Breast epithelium (tissue), 4 donors: ENCODE measurements around the gene USP8. TPM values are rescaled to one million over a fixed set of nuclear protein-coding genes. Genes with fewer than 3 reads are reported as not detected.

Experiments used
- DNase-seq, 2 donors: peaks; one replicate each; pipeline ENCODE4 v3.0.0-alpha.2; 2019; ENCODE audit warnings: low spot score in 2 of 2
- H3K27ac ChIP-seq, 2 donors: fragments of 200-600 bp; sonication (generic) in 1 of 2; one replicate each; pipeline ENCODE4 v1.5.1; 2016 to 2019; ENCODE audit warnings: mild to moderate bottlenecking in 1 of 2
- H3K27me3 ChIP-seq, 2 donors: fragments of 200-600 bp; sonication (generic) in 1 of 2; one replicate each; pipeline versions ENCODE4 v1.5.1 to v1.6.0; 2017 to 2019; ENCODE audit warnings: control low read depth in 1 of 2, mild to moderate bottlenecking in 1 of 2
- H3K36me3 ChIP-seq: fragments of 200-600 bp; one replicate; pipeline ENCODE4 v1.5.1; 2019
- H3K4me1 ChIP-seq, 2 donors: fragments of 200-600 bp; sonication (generic); one replicate each; pipeline ENCODE4 v1.5.1; 2016 to 2019; ENCODE audit warnings: control low read depth in 1 of 2
- H3K4me3 ChIP-seq, 3 donors: fragments of 200-600 bp; sonication (generic); 1 replicate in 2 of 3; 2 replicates in 1 of 3; pipeline ENCODE4 v1.5.1; 2016 to 2019; ENCODE audit warnings: mild to moderate bottlenecking in 3 of 3, moderate library complexity in 2 of 3
- H3K9me3 ChIP-seq, 2 donors: fragments of 200-600 bp; sonication (generic) in 1 of 2; one replicate each; pipeline ENCODE4 v1.5.1; 2016 to 2019; ENCODE audit warnings: control low read depth in 1 of 2
- CTCF ChIP-seq, 3 donors: fragments of 450-650 bp; IDR thresholded peaks; one replicate each; pipeline ENCODE4 v1.5.1; 2016 to 2017; ENCODE audit warnings: antibody characterized with exemption in 3 of 3, mild to moderate bottlenecking in 3 of 3, moderate library complexity in 3 of 3
- POLR2A ChIP-seq: fragments of 450-650 bp; IDR thresholded peaks from one replicate; pipeline ENCODE4 v1.6.1; 2016; ENCODE audit warnings: antibody characterized with exemption, mild to moderate bottlenecking, moderate library complexity
- POLR2AphosphoS5 ChIP-seq, 3 donors: sonication (generic); formaldehyde crosslinking; IDR thresholded peaks; one replicate each; pipeline ENCODE4 v1.6.1; 2017; ENCODE audit warnings: antibody characterized with exemption in 3 of 3
- intact Hi-C: fragments of 100-400 bp; cut with DNase I; formaldehyde crosslinking; loops from one replicate; pipeline ENCODE4 v1.15.1; 2023; ENCODE audit warnings: low total_unique reads
- total RNA-seq, 3 donors: library from RNA; depleted of rRNA; stranded (reverse); fragments of >200 nt; gene quantifications; one replicate each; pipeline ENCODE4 v1.1.0, GENCODE V29; 2016

Gene USP8
- total RNA-seq, 3 donors from 2014 or later: 40.6 to 84.7 (median 47.2) TPM

GRCh38 chr15:50543556-50543955 is 119.4 kb downstream of the USP8 start:
- Histone ChIP-seq H3K36me3 (no peaks in the 10 kb centered on the region), H3K4me1 (no peaks in the 10 kb centered on the region), H3K27ac (no peak overlapping the region), H3K4me3 (no peak overlapping the region), H3K9me3 (no peaks in the 10 kb centered on the region), H3K27me3 (no peaks in the 10 kb centered on the region)
- intact Hi-C loops: no loop called here
- DNase-seq: no peak
- TF ChIP-seq POLR2A (no peak), CTCF (IDR thresholded peaks at IDR 0.05) (no peak), POLR2AphosphoS5 (IDR thresholded peaks at IDR 0.05) (no peak)

GRCh38 chr15:50544368-50544767 is 120.2 kb downstream of the USP8 start:
- TF ChIP-seq POLR2A (no peak), POLR2AphosphoS5 (IDR thresholded peaks at IDR 0.05) (no peak), CTCF (IDR thresholded peaks at IDR 0.05) (no peak)
- no peaks in the 10 kb centered on the region for H3K4me1 ChIP-seq
- no peaks in the 10 kb centered on the region for H3K9me3 ChIP-seq
- no peak overlapping the region for H3K4me3 ChIP-seq
- H3K27me3 ChIP-seq: no peaks in the 10 kb centered on the region
- no peaks in the 10 kb centered on the region for H3K36me3 ChIP-seq
- no peak for DNase-seq
- no peak overlapping the region for H3K27ac ChIP-seq
- intact Hi-C loops: no loop called here

GRCh38 chr15:50546566-50546965 is 122.4 kb downstream of the USP8 start, which contains the start of gene USP50:
USP50 (minus strand) TSS chr15:50546666; CDS start chr15:50546525, 141 bp downstream.
- H3K4me3 ChIP-seq: no peak within 1 kb of the TSS
- H3K4me1 ChIP-seq: no peaks in the 10 kb centered on the region
- no peaks in the 10 kb centered on the region for H3K9me3 ChIP-seq
- TF ChIP-seq POLR2AphosphoS5 (IDR thresholded peaks at IDR 0.05) (no peak), CTCF (IDR thresholded peaks at IDR 0.05) (no peak), POLR2A (no peak)
- intact Hi-C loops: no loop called here
- H3K27ac ChIP-seq: no peak within 1 kb of the TSS
- DNase-seq: no peak
- H3K36me3 ChIP-seq: no peaks in the 10 kb centered on the region
- no peaks in the 10 kb centered on the region for H3K27me3 ChIP-seq

- no peak for DNase-seq
- TF ChIP-seq POLR2AphosphoS5 (IDR thresholded peaks at IDR 0.05) (no peak), POLR2A (no peak), CTCF (IDR thresholded peaks at IDR 0.05) (no peak)
- H3K27me3 ChIP-seq: no peaks in the 10 kb centered on the region
- H3K27ac ChIP-seq: no peak overlapping the region
- no peak overlapping the region for H3K4me3 ChIP-seq
- no peaks in the 10 kb centered on the region for H3K36me3 ChIP-seq
- no peaks in the 10 kb centered on the region for H3K9me3 ChIP-seq
- intact Hi-C loops: no loop called here
- no peaks in the 10 kb centered on the region for H3K4me1 ChIP-seq
Observed at GRCh38 chr15:50549326-50549725, 125.1 kb downstream of the USP8 start.

- Histone ChIP-seq H3K27ac (no peak overlapping the region), H3K36me3 (no peaks in the 10 kb centered on the region), H3K4me1 (no peaks in the 10 kb centered on the region), H3K27me3 (no peaks in the 10 kb centered on the region), H3K4me3 (no peak overlapping the region), H3K9me3 (no peaks in the 10 kb centered on the region)
- DNase-seq: no peak
- no peak for TF ChIP-seq CTCF (IDR thresholded peaks at IDR 0.05)
- TF ChIP-seq POLR2AphosphoS5 (IDR thresholded peaks at IDR 0.05): no peak
- no peak for TF ChIP-seq POLR2A
- intact Hi-C loops: no loop called here
Observed at GRCh38 chr15:50552238-50552637, 128.0 kb downstream of the USP8 start.
